Heart left ventricle (tissue), 16 donors: ENCODE measurements around the gene CLCN6. TPM values are rescaled to one million over a fixed set of nuclear protein-coding genes. Genes with fewer than 3 reads are reported as not detected.

Source experiments
- ATAC-seq, 4 donors: fragments of 200-7000 bp; cut with Tn5 transposase; one replicate each; pipeline ENCODE4 v1.9.1; 2020 to 2022; ENCODE audit warnings: moderate library complexity in 4 of 4, mild to moderate bottlenecking in 3 of 4, moderate number of reproducible peaks in 1 of 4
- DNase-seq, 5 donors: peaks; one replicate each; pipeline ENCODE4 v3.0.0-alpha.2; 2020
- H3K27ac ChIP-seq, 12 donors: fragments of 200-600 bp; sonication (generic) in 4 of 12; one replicate each; pipeline versions ENCODE4 v1.5.0 to v1.8.0; 2016 to 2022; ENCODE audit warnings: mild to moderate bottlenecking in 2 of 12
- H3K27me3 ChIP-seq, 9 donors: fragments of 200-600 bp; sonication (generic) in 2 of 9; one replicate each; pipeline versions ENCODE4 v1.5.1 to v1.8.0; 2016 to 2022; ENCODE audit warnings: mild to moderate bottlenecking in 3 of 9
- H3K36me3 ChIP-seq, 9 donors: fragments of 200-600 bp; sonication (generic) in 2 of 9; one replicate each; pipeline versions ENCODE4 v1.5.0 to v1.8.0; 2018 to 2022; ENCODE audit warnings: mild to moderate bottlenecking in 2 of 9
- H3K4me1 ChIP-seq, 12 donors: fragments of 200-600 bp; sonication (generic) in 4 of 12; one replicate each; pipeline versions ENCODE4 v1.5.0 to v1.8.0; 2016 to 2022; ENCODE audit warnings: mild to moderate bottlenecking in 3 of 12
- H3K4me3 ChIP-seq, 12 donors: fragments of 200-600 bp; sonication (generic) in 4 of 12; one replicate each; pipeline versions ENCODE4 v1.5.0 to v1.8.0; 2017 to 2022; ENCODE audit warnings: mild to moderate bottlenecking in 9 of 12, moderate library complexity in 4 of 12
- H3K9me3 ChIP-seq, 12 donors: fragments of 200-600 bp; sonication (generic) in 4 of 12; one replicate each; pipeline versions ENCODE4 v1.5.0 to v1.8.0; 2016 to 2022; ENCODE audit warnings: mild to moderate bottlenecking in 1 of 12
- POLR2A ChIP-seq, 2 donors: fragments of 450-650 bp; IDR thresholded peaks; one replicate each; pipeline ENCODE4 v1.6.1; 2017; ENCODE audit warnings: antibody characterized with exemption in 2 of 2, mild to moderate bottlenecking in 2 of 2, moderate library complexity in 2 of 2
- WGBS, 4 donors: extraction: QIAGEN DNeasy Blood & Tissue Kit in 2 of 4; methylation state at CpG; one replicate each; pipeline versions ENCODE4 v1.1.5 to v1.1.7; 2013 to 2018; 5-methylcytosine and 5-hydroxymethylcytosine counted together
- intact Hi-C, 10 donors: fragments of 100-400 bp; cut with DNase I; formaldehyde crosslinking; loops; one replicate each; pipeline versions ENCODE4 v1.11.1 to v1.14.2; 2022
- polyA plus RNA-seq, 2 donors: library from polyadenylated mRNA; stranded (reverse); fragments of 200-250 nt; gene quantifications; one replicate each; pipeline ENCODE4 v1.2.3, GENCODE V29; 2013
- total RNA-seq, 9 donors: library from RNA; depleted of rRNA in 2 of 9; stranded (reverse); fragments of >200 nt in 2 of 9; fragmentation: NEBNext Ultra II Directional in 3 of 9; extraction: Animal tissue kit (Norgen Biotek cat#: 25700) in 3 of 9; gene quantifications; one replicate each; pipeline versions ENCODE4 v1.1.0 to v1.2.4, GENCODE V29; 2016 to 2023
- TF ChIP-seq, protein P1 (sequence below), 12 donors: fragments of 200-600 bp; sonication (generic) in 4 of 12; IDR thresholded peaks; one replicate each; pipeline versions ENCODE4 v1.5.0 to v1.8.0; 2018 to 2022; ENCODE audit warnings: antibody characterized with exemption in 12 of 12, mild to moderate bottlenecking in 5 of 12
- donor health status: ischemic (EF 13 %, LVEDD 7.1; RV severe dilation, severe dysfunction).
- donor health status: healthy with polysubstance abuse.
- donor health status: DM: no; HTN: yes; CAD: no.
- donor health status: DM: no; HTN: no; CAD: no.
- donor health status: ischemic (EF 25% LVEDD 6.9; RV normal size, moderate dysfunction).
- donor health status: ischemic (EF 25% LVEDD 5.7; RV mildly dilated, moderate dysfunction).
- donor health status: healthy.
- donor health status: DM: yes; HTN: yes; CAD: no.
- donor health status: ischemic (EF 35%, LVEDD 5.7; RV mildly dilated, moderate dysfunction).
- donor health status: nonischemic (EF 11% LVEDD 7.7; RV severe dilation, severe dysfunction).
- donor health status: DM: yes; HTN: yes; CAD: no.
- donor health status: PGD.
- donor health status: ischemic (EF 29% LVEDD 5.4; RV normal size, mild dysfunction).
- donor health status: nonischemic (EF 23%, LVEDD 6.1; RV moderate dilation, normal function).

The CLCN6 gene
- total and polyA plus RNA-seq, 11 donors = 10.2 to 21.5 (median 17.2) TPM

DNA sequence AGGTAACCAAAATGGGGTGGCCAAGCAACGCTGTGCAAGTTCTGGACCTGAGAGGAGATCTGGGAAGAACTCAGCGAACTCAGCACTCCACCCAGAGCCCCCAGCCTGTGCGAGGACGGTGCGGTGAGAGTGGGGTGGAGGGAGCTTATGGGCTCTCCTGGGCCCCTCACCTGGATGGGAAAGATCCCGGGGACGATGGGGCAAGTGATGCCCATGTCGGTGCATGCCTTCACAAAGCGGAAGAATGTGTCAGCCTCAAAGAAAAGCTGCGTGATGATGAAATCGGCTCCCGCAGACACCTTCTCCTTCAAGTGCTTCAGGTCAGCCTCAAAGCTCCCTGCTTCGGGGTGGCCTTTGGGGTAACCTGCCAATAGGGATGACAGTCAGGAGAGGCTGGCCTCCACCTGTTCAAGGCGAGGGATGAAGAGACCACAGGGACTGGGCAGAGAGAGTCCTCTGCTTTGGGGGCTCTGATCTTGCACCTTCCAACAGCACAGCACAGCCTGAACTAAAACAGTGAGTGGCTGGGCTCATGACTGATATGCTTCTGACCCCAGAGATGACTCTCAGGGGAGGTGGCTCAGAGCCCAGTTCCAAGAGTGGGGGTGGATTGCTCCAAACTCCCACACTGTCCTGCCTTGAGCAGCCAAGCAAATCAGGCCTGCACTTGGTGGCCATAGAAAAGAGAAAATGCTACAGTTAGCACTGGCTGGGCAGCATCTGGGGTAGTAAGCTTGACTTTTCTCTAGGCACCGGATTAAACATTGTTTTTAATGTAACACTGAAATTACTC, 9.8 kb upstream of the CLCN6 start:
- ATAC-seq = peak; percentile 56 to 71 (median 62)
- intact Hi-C loops = no loop called here

GRCh38 chr1:11797525-11798216, 8.3 kb upstream of the CLCN6 start:
- H3K4me3 ChIP-seq = no peak overlapping the region
- H3K36me3 ChIP-seq = peaks cover 3 to 89% (median 67%) of the 10 kb centered on the region in 9 donors
- H3K9me3 ChIP-seq = no peaks in the 10 kb centered on the region
- 36 to 63% (median 51%) methylated on average over 6 of the region's 6 CpGs for WGBS, 4 donors
- no peaks in the 10 kb centered on the region for H3K27me3 ChIP-seq
- ATAC-seq (peak; percentile 21 to 60 (median 56)), DNase-seq (peak in 4 of 5 donors; percentile 72 to 81 (median 77))
- intact Hi-C loops = no loop called here
- H3K4me1 ChIP-seq = peaks cover 14 to 85% (median 59%) of the 10 kb centered on the region in 12 donors
- peak overlapping the region; percentile 83 to 99 (median 98) for H3K27ac ChIP-seq
- TF ChIP-seq, protein P1, sequence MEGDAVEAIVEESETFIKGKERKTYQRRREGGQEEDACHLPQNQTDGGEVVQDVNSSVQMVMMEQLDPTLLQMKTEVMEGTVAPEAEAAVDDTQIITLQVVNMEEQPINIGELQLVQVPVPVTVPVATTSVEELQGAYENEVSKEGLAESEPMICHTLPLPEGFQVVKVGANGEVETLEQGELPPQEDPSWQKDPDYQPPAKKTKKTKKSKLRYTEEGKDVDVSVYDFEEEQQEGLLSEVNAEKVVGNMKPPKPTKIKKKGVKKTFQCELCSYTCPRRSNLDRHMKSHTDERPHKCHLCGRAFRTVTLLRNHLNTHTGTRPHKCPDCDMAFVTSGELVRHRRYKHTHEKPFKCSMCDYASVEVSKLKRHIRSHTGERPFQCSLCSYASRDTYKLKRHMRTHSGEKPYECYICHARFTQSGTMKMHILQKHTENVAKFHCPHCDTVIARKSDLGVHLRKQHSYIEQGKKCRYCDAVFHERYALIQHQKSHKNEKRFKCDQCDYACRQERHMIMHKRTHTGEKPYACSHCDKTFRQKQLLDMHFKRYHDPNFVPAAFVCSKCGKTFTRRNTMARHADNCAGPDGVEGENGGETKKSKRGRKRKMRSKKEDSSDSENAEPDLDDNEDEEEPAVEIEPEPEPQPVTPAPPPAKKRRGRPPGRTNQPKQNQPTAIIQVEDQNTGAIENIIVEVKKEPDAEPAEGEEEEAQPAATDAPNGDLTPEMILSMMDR (IDR thresholded peaks at IDR 0.05) = no peak
- TF ChIP-seq POLR2A (IDR thresholded peaks at IDR 0.05) = no peak

More for the DNA sequence above, 9.8 kb upstream of the CLCN6 start:
- Histone ChIP-seq H3K27ac (peak overlapping the region; percentile 83 to 99 (median 98)), H3K9me3 (no peaks in the 10 kb centered on the region), H3K4me3 (peak overlapping the region in 3 of 12 donors; percentile 3 to 31 (median 10)), H3K27me3 (no peaks in the 10 kb centered on the region), H3K36me3 (peaks cover 3 to 89% (median 72%) of the 10 kb centered on the region in 9 donors), H3K4me1 (peaks cover 18 to 85% (median 64%) of the 10 kb centered on the region in 12 donors)
- WGBS, 4 donors = 75 to 84% (median 78%) methylated on average over 15 of the region's 15 CpGs
- TF ChIP-seq POLR2A (IDR thresholded peaks at IDR 0.05) = peak in 1 of 2 donors; percentile 56
- TF ChIP-seq, protein P1 (IDR thresholded peaks at IDR 0.05) = no peak
- DNase-seq = peak; percentile 71 to 87 (median 77)

GRCh38 chr1:11799099-11799498, 6.9 kb upstream of the CLCN6 start:
- WGBS, 4 donors = 96 to 98% (median 97%) methylated on average over 5 of the region's 5 CpGs
- intact Hi-C loops = no loop called here
- Histone ChIP-seq H3K4me3 (no peak overlapping the region), H3K27me3 (no peaks in the 10 kb centered on the region), H3K4me1 (peaks cover 18 to 92% (median 65%) of the 10 kb centered on the region in 12 donors), H3K9me3 (no peaks in the 10 kb centered on the region), H3K36me3 (peaks cover 0 to 77% (median 56%) of the 10 kb centered on the region in 9 donors), H3K27ac (peak overlapping the region in 8 of 12 donors; percentile 6 to 99 (median 98))
- DNase-seq (no peak), ATAC-seq (no peak)
- TF ChIP-seq, protein P1 (IDR thresholded peaks at IDR 0.05) = no peak
- TF ChIP-seq POLR2A (IDR thresholded peaks at IDR 0.05) = no peak

- Histone ChIP-seq H3K4me1 (peaks cover 22 to 93% (median 70%) of the 10 kb centered on the region in 12 donors), H3K9me3 (no peaks in the 10 kb centered on the region), H3K4me3 (no peak overlapping the region), H3K27me3 (no peaks in the 10 kb centered on the region), H3K27ac (peak overlapping the region in 9 of 12 donors; percentile 44 to 100 (median 99)), H3K36me3 (peaks cover 0 to 69% (median 48%) of the 10 kb centered on the region in 9 donors)
- intact Hi-C loops = loop anchor here in 5 of 10 donors (5.0 to 10.0 kb wide), 3 partner anchors 63 to 525 kb away; partner anchors contain the start of genes AGTRAP (in 5 of the 5) and UBIAD1 (in 1 of the 5)
- no peak for ATAC-seq
- WGBS, 4 donors = 95 to 96% (median 95%) methylated on average over 9 of the region's 9 CpGs
- no peak for DNase-seq
- TF ChIP-seq, protein P1 (IDR thresholded peaks at IDR 0.05) = no peak
- no peak for TF ChIP-seq POLR2A (IDR thresholded peaks at IDR 0.05)
These were observed 6.1 kb upstream of the CLCN6 start for GRCh38 chr1:11799896-11800295.
